Fibroblast of villous mesenchyme (primary cell): ENCODE data around the gene PAK4. TPM values are rescaled to one million over a fixed set of nuclear protein-coding genes. Genes with fewer than 3 reads are reported as not detected.
"Not testable (repeated sequence)": the region's sequence is repeated elsewhere in the genome, so short reads cannot be mapped to it uniquely, and the experiment has no call there.

Source experiments
- DNase-seq: peaks from one replicate; pipeline ENCODE4 v3.0.0-alpha.2; 2010; ENCODE audit warnings: low read depth
- H3K4me3 ChIP-seq: 2 replicates; pipeline ENCODE4 v1.5.1; 2011; ENCODE audit warnings: low read depth, mild to moderate bottlenecking, low read length
- CTCF ChIP-seq: IDR thresholded peaks from 2 replicates; pipeline ENCODE4 v1.5.1; 2012; ENCODE audit warnings: low read depth, mild to moderate bottlenecking, low read length; ENCODE audit not compliant: insufficient read depth
- total RNA-seq: library from RNA; depleted of rRNA; stranded (reverse); fragments of >200 nt; gene quantifications from 2 replicates; pipeline ENCODE4 v1.2.3, GENCODE V29; 2012

Gene PAK4
- total RNA-seq, 1 donor: 9.5 TPM

- DNase-seq: no peak
- no peak overlapping the region for H3K4me3 ChIP-seq
- no peak for TF ChIP-seq CTCF
Measured at GRCh38 chr19:39138221-39139211, 12.9 kb downstream of the PAK4 start.

GRCh38 chr19:39139305-39139874 is 13.8 kb downstream of the PAK4 start:
- no peak overlapping the region for H3K4me3 ChIP-seq
- TF ChIP-seq CTCF: no peak
- no peak for DNase-seq

GRCh38 chr19:39139971-39140453 is 14.4 kb downstream of the PAK4 start:
- no peak for DNase-seq
- TF ChIP-seq CTCF: no peak
- H3K4me3 ChIP-seq: no peak overlapping the region

- H3K4me3 ChIP-seq: no peak overlapping the region
- no peak for DNase-seq
- no peak for TF ChIP-seq CTCF
Measured at GRCh38 chr19:39140594-39140993, 15.0 kb downstream of the PAK4 start.

GRCh38 chr19:39141929-39142328 is 16.3 kb downstream of the PAK4 start:
- TF ChIP-seq CTCF: no peak
- no peak overlapping the region for H3K4me3 ChIP-seq
- DNase-seq: no peak

- no peak overlapping the region for H3K4me3 ChIP-seq
- TF ChIP-seq CTCF: no peak
- no peak for DNase-seq
Measured at GRCh38 chr19:39142630-39143029, 17.0 kb downstream of the PAK4 start.

GRCh38 chr19:39143757-39144289 is 18.2 kb downstream of the PAK4 start:
- DNase-seq, H3K4me3 ChIP-seq: not testable (repeated sequence)
